ENCODE measurements around the gene CSF2.

The CSF2 gene

DNA sequence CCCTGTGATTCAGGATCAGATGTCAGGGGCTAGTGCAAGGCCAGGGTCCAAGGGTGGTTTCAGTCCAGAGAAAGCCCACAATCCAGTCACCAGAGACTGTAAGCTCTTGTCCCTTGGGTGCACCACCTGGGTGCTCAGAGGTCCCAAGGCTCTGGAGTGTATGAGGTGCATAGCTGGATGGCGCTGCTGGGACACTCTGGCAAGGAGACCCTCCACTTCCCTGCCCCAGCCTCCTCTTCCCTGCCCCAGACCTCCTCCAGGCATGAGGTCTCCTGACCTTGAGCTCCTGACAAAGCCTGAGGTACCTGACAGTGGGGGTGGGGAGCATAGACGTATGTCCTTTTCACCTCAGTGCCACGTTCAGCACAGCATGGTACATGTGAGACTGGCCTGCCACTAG lies 7.0 kb downstream of the CSF2 start:
- no peak for DNase-seq (ENCODE audit: low spot score)
- TF ChIP-seq CTCF (IDR thresholded peaks at IDR 0.05) = no peak
- Histone ChIP-seq H3K4me3 (no peak overlapping the region), H3K27ac (no peak overlapping the region)

DNA sequence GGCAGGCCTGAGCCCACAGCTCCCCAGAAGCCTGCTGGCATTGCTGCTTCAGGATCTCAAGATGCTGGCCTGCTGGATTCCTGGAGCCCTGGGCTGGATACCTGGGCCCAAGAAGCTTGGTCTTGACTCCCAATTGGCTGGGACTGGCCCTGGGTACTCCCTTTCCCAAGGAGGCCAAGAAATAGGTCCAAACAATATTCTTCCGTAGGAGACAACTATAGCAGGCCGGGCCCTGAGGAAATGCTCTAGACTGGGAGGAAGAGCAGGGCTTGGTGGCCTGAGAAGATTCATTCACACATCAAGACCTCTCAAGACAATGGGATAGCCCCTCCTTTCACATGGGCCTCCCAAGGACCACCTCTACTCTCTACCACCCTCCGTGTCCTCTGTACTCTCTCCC lies 7.9 kb downstream of the CSF2 start:
- H3K27ac ChIP-seq = no peak overlapping the region
- TF ChIP-seq CTCF (IDR thresholded peaks at IDR 0.05) = no peak
- no peak overlapping the region for H3K4me3 ChIP-seq
- no peak for DNase-seq (ENCODE audit: low spot score)

- H3K4me3 ChIP-seq = no peak overlapping the region
- no peak for TF ChIP-seq CTCF (IDR thresholded peaks at IDR 0.05)
- DNase-seq (ENCODE audit: low spot score) = no peak
- no peak overlapping the region for H3K27ac ChIP-seq
Measured at GRCh38 chr5:132082329-132083023, 8.9 kb downstream of the CSF2 start.

- DNase-seq (ENCODE audit: low spot score) = no peak
- no peak overlapping the region for H3K4me3 ChIP-seq
- H3K27ac ChIP-seq = no peak overlapping the region
- no peak for TF ChIP-seq CTCF (IDR thresholded peaks at IDR 0.05)
Measured at GRCh38 chr5:132083071-132083678, 9.6 kb downstream of the CSF2 start.

GRCh38 chr5:132085686-132086085 lies 12.1 kb downstream of the CSF2 start:
- DNase-seq (ENCODE audit: low spot score) = no peak
- TF ChIP-seq CTCF (IDR thresholded peaks at IDR 0.05) = no peak
- Histone ChIP-seq H3K27ac (no peak overlapping the region), H3K4me3 (no peak overlapping the region)

- H3K27ac ChIP-seq = no peak overlapping the region
- no peak for DNase-seq (ENCODE audit: low spot score)
- no peak overlapping the region for H3K4me3 ChIP-seq
- no peak for TF ChIP-seq CTCF (IDR thresholded peaks at IDR 0.05)
Measured at GRCh38 chr5:132086277-132086794, 12.7 kb downstream of the CSF2 start.

DNA sequence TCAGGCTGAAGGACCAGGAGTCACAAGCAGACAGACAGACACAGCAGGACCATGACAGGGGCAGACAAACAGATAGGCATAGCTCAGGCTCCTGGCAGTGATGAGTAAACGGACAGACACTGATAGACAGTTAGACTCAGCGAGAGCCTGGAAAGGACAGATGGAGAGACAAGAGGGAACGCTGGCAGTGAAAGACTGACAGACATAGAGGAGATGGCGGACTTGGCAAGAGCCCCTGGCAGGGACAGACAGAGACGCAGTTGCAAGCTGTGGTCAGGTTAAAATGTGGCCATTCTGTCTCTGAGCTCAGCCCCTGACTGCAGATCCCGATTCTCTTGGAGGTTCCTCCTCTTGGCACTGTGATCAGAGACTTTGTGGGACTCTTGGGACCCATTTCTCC lies 13.6 kb downstream of the CSF2 start:
- DNase-seq (ENCODE audit: low spot score) = no peak
- no peak for TF ChIP-seq CTCF (IDR thresholded peaks at IDR 0.05)
- Histone ChIP-seq H3K27ac (no peak overlapping the region), H3K4me3 (no peak overlapping the region)
